Stomach smooth muscle (tissue), 2 donors: ENCODE measurements around the gene ACADL.

Source experiments
- H3K27ac ChIP-seq: one replicate; pipeline ENCODE4 v1.7.0; 2013; ENCODE audit warnings: mild to moderate bottlenecking, low read length, inconsistent platforms
- H3K27me3 ChIP-seq, 2 donors: one replicate each; pipeline ENCODE4 v1.7.0; 2013; ENCODE audit warnings: low read length in 2 of 2; ENCODE audit not compliant: insufficient read depth in 2 of 2, control insufficient read depth in 1 of 2
- H3K36me3 ChIP-seq, 2 donors: one replicate each; pipeline ENCODE4 v1.7.0; 2013; ENCODE audit warnings: low read length in 2 of 2; ENCODE audit not compliant: control insufficient read depth in 2 of 2, insufficient read depth in 2 of 2
- H3K4me1 ChIP-seq: one replicate; pipeline ENCODE4 v1.7.0; 2013; ENCODE audit warnings: low read length; ENCODE audit not compliant: control insufficient read depth, insufficient read depth
- H3K4me3 ChIP-seq, 2 donors: one replicate each; pipeline ENCODE4 v1.7.0; 2013; ENCODE audit warnings: low read length in 2 of 2
- H3K9ac ChIP-seq, 2 donors: one replicate each; pipeline ENCODE4 v1.7.0; 2013; ENCODE audit warnings: low read length in 2 of 2, mild to moderate bottlenecking in 1 of 2
- H3K9me3 ChIP-seq, 2 donors: one replicate each; pipeline ENCODE4 v1.7.0; 2013; ENCODE audit warnings: low read length in 2 of 2; ENCODE audit not compliant: control insufficient read depth in 2 of 2
- donor health status: healthy.
- donor health status: Pancreatic carcinoma.

ACADL gene

GRCh38 chr2:210233487-210233886 is 8.2 kb upstream of the ACADL start:
- Histone ChIP-seq H3K27ac (no peak overlapping the region), H3K36me3 (no peaks in the 10 kb centered on the region), H3K4me1 (no peaks in the 10 kb centered on the region), H3K9ac (no peak overlapping the region), H3K27me3 (no peaks in the 10 kb centered on the region), H3K4me3 (no peak overlapping the region), H3K9me3 (no peaks in the 10 kb centered on the region)

- no peaks in the 10 kb centered on the region for H3K9me3 ChIP-seq
- no peaks in the 10 kb centered on the region for H3K36me3 ChIP-seq
- H3K4me1 ChIP-seq, result no peaks in the 10 kb centered on the region
- peaks cover 0 to 2% of the 10 kb centered on the region in 2 donors for H3K27me3 ChIP-seq
- no peak overlapping the region for H3K9ac ChIP-seq
- no peak overlapping the region for H3K27ac ChIP-seq
- no peak overlapping the region for H3K4me3 ChIP-seq
Observed at GRCh38 chr2:210230984-210231383, 5.7 kb upstream of the ACADL start.

- Histone ChIP-seq H3K27me3 (peaks cover 1 to 6% of the 10 kb centered on the region in 2 donors), H3K9ac (no peak overlapping the region), H3K4me1 (no peaks in the 10 kb centered on the region), H3K27ac (no peak overlapping the region), H3K9me3 (no peaks in the 10 kb centered on the region), H3K36me3 (no peaks in the 10 kb centered on the region), H3K4me3 (no peak overlapping the region)
Observed at GRCh38 chr2:210230518-210230917, 5.3 kb upstream of the ACADL start.

- Histone ChIP-seq H3K27ac (no peak overlapping the region), H3K9me3 (no peaks in the 10 kb centered on the region), H3K4me3 (no peak overlapping the region), H3K9ac (no peak overlapping the region), H3K27me3 (peaks cover 14 to 17% of the 10 kb centered on the region in 2 donors), H3K4me1 (peaks cover 9% of the 10 kb centered on the region), H3K36me3 (no peaks in the 10 kb centered on the region)
Observed at GRCh38 chr2:210228586-210228985, 3.3 kb upstream of the ACADL start.

- H3K4me3 ChIP-seq, result no peak overlapping the region
- peaks cover 9% of the 10 kb centered on the region for H3K4me1 ChIP-seq
- peaks cover 14 to 25% of the 10 kb centered on the region in 2 donors for H3K27me3 ChIP-seq
- no peaks in the 10 kb centered on the region for H3K36me3 ChIP-seq
- H3K27ac ChIP-seq, result no peak overlapping the region
- H3K9ac ChIP-seq, result no peak overlapping the region
- H3K9me3 ChIP-seq, result no peaks in the 10 kb centered on the region
Observed at GRCh38 chr2:210227290-210228088, 2.2 kb upstream of the ACADL start.

GRCh38 chr2:210226223-210226622 is 976 bp upstream of the ACADL start:
- Histone ChIP-seq H3K36me3 (no peaks in the 10 kb centered on the region), H3K27ac (no peak overlapping the region), H3K9me3 (no peaks in the 10 kb centered on the region), H3K4me3 (no peak overlapping the region), H3K4me1 (peaks cover 9% of the 10 kb centered on the region), H3K27me3 (peaks cover 14 to 26% of the 10 kb centered on the region in 2 donors), H3K9ac (no peak overlapping the region)

GRCh38 chr2:210224591-210224940 is 681 bp downstream of the ACADL start:
- Histone ChIP-seq H3K27me3 (peaks cover 14 to 26% of the 10 kb centered on the region in 2 donors), H3K36me3 (no peaks in the 10 kb centered on the region), H3K4me3 (peak overlapping the region; percentile 56 to 76), H3K4me1 (peaks cover 9% of the 10 kb centered on the region), H3K9ac (no peak overlapping the region), H3K27ac (no peak overlapping the region), H3K9me3 (no peaks in the 10 kb centered on the region)

GRCh38 chr2:210215120-210215519 is 10.1 kb downstream of the ACADL start:
- Histone ChIP-seq H3K4me3 (no peak overlapping the region), H3K4me1 (no peaks in the 10 kb centered on the region), H3K36me3 (no peaks in the 10 kb centered on the region), H3K27me3 (no peaks in the 10 kb centered on the region), H3K27ac (no peak overlapping the region), H3K9me3 (no peaks in the 10 kb centered on the region), H3K9ac (no peak overlapping the region)

GRCh38 chr2:210210185-210210584 is 15.1 kb downstream of the ACADL start:
- H3K27ac ChIP-seq, result no peak overlapping the region
- no peaks in the 10 kb centered on the region for H3K9me3 ChIP-seq
- H3K36me3 ChIP-seq, result no peaks in the 10 kb centered on the region
- H3K4me3 ChIP-seq, result no peak overlapping the region
- H3K9ac ChIP-seq, result no peak overlapping the region
- H3K4me1 ChIP-seq, result no peaks in the 10 kb centered on the region
- H3K27me3 ChIP-seq, result no peaks in the 10 kb centered on the region

- Histone ChIP-seq H3K27me3 (no peaks in the 10 kb centered on the region), H3K27ac (no peak overlapping the region), H3K4me1 (no peaks in the 10 kb centered on the region), H3K36me3 (no peaks in the 10 kb centered on the region), H3K9ac (no peak overlapping the region), H3K4me3 (no peak overlapping the region), H3K9me3 (no peaks in the 10 kb centered on the region)
Observed at GRCh38 chr2:210207929-210208328, 17.3 kb downstream of the ACADL start.

GRCh38 chr2:210203558-210203957 is 21.7 kb downstream of the ACADL start:
- Histone ChIP-seq H3K4me3 (no peak overlapping the region), H3K27me3 (no peaks in the 10 kb centered on the region), H3K4me1 (no peaks in the 10 kb centered on the region), H3K9ac (no peak overlapping the region), H3K36me3 (no peaks in the 10 kb centered on the region), H3K27ac (no peak overlapping the region), H3K9me3 (no peaks in the 10 kb centered on the region)
